GM06990 (cell line): Measurements from ENCODE around the gene CDH22.

Experiments used
- DNase-seq: peaks from one replicate; pipeline ENCODE4 v3.0.0-alpha.2; 2011; ENCODE audit not compliant: insufficient read length; ENCODE audit errors: extremely low read depth
- H3K27me3 ChIP-seq: replicated peaks from 2 replicates; pipeline ENCODE4 v1.6.0; 2011; ENCODE audit warnings: low read length; ENCODE audit not compliant: control insufficient read depth, insufficient read depth
- H3K36me3 ChIP-seq: 2 replicates; pipeline ENCODE4 v1.5.1; 2011; ENCODE audit warnings: low read length; ENCODE audit not compliant: control insufficient read depth, insufficient read depth
- H3K4me3 ChIP-seq: replicated peaks from 2 replicates; pipeline ENCODE4 v1.5.1; 2011; ENCODE audit warnings: low read depth, mild to moderate bottlenecking, control low read depth, low read length
- CTCF ChIP-seq: IDR thresholded peaks from 2 replicates; pipeline ENCODE4 v1.5.1; 2011; ENCODE audit warnings: low read length, control low read depth, mild to moderate bottlenecking, inconsistent platforms; ENCODE audit not compliant: insufficient read depth, poor library complexity, severe bottlenecking

CDH22 gene

GRCh38 chr20:46202766-46203509, 105.4 kb downstream of the CDH22 start:
- DNase-seq, result no peak
- Histone ChIP-seq H3K36me3 (no peaks in the 10 kb centered on the region), H3K27me3 (peaks cover 2% of the 10 kb centered on the region), H3K4me3 (no peak overlapping the region)
- no peak for TF ChIP-seq CTCF

GRCh38 chr20:46200582-46201570, 107.4 kb downstream of the CDH22 start:
- TF ChIP-seq CTCF, result no peak
- H3K4me3 ChIP-seq, result no peak overlapping the region
- no peaks in the 10 kb centered on the region for H3K36me3 ChIP-seq
- peaks cover 3% of the 10 kb centered on the region for H3K27me3 ChIP-seq
- no peak for DNase-seq

- DNase-seq, result no peak
- TF ChIP-seq CTCF, result no peak
- H3K4me3 ChIP-seq, result no peak overlapping the region
- peaks cover 3% of the 10 kb centered on the region for H3K27me3 ChIP-seq
- no peaks in the 10 kb centered on the region for H3K36me3 ChIP-seq
Observed at GRCh38 chr20:46199198-46199597, 109.1 kb downstream of the CDH22 start.

GRCh38 chr20:46196990-46197389, 111.3 kb downstream of the CDH22 start:
- no peak for TF ChIP-seq CTCF
- no peak for DNase-seq
- no peak overlapping the region for H3K4me3 ChIP-seq
- H3K27me3 ChIP-seq, result peaks cover 1% of the 10 kb centered on the region; the same call in 1 of the 2 replicates
- H3K36me3 ChIP-seq, result no peaks in the 10 kb centered on the region

- no peak for DNase-seq
- no peak for TF ChIP-seq CTCF
- Histone ChIP-seq H3K27me3 (peaks cover 1% of the 10 kb centered on the region; the same call in 1 of the 2 replicates), H3K36me3 (no peaks in the 10 kb centered on the region), H3K4me3 (no peak overlapping the region)
Observed at GRCh38 chr20:46195264-46196036, 112.8 kb downstream of the CDH22 start.
